ENCODE measurements around the gene EXOSC5.

Gene EXOSC5

DNA sequence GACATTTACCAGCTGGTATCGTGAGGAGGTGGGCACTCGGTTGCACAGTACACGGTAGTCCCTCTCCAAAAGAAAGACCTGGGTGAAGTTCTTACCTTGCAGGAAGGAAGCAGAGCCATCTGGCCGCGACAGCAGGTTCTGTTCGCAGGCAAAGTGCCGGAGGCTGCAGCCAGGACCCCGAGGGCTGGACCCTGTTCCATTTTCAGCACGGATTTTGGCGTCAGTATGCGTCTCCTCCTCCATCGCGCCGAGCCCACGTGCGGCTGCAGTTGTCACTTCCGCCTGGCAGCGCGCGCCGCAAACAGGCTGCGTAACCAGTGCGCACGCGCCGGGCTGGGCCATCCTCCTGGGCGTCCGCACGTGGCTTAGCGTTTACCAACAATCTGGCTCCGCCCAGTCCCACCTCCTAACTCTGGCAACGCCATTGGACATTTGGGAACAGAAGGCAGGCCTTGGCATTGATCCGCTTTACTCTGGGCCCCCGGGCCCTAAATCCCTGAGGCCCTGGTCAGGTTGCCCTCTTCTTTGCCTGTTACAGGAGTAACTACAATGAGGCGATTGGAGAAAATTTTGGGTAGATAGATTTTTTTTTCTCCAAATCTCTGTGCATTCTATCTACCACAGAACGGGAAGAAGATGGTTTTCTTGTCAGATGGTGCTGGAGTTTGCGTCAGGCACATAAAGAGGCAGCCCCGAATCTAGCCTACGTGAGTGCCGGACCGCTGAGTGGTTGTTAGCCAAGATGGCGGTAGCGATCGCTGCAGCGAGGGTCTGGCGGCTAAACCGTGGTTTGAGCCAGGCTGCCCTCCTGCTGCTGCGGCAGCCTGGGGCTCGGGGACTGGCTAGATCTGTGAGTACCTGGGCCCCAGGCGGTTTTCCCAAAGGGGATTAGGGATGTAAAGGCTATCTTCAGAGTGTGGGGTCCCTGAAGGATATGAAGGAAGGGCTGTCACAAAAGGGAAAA lies at the start of gene EXOSC5, which contains the start of gene BCKDHA:
TSS of gene EXOSC5 (minus strand) at position 274 of the 964 bp plus-strand sequence. CDS start at position 243, 31 bp downstream.
TSS of gene BCKDHA (plus strand) at position 733 of the 964 bp plus-strand sequence. CDS start at position 743, 10 bp downstream.
- TF ChIP-seq, protein P1, sequence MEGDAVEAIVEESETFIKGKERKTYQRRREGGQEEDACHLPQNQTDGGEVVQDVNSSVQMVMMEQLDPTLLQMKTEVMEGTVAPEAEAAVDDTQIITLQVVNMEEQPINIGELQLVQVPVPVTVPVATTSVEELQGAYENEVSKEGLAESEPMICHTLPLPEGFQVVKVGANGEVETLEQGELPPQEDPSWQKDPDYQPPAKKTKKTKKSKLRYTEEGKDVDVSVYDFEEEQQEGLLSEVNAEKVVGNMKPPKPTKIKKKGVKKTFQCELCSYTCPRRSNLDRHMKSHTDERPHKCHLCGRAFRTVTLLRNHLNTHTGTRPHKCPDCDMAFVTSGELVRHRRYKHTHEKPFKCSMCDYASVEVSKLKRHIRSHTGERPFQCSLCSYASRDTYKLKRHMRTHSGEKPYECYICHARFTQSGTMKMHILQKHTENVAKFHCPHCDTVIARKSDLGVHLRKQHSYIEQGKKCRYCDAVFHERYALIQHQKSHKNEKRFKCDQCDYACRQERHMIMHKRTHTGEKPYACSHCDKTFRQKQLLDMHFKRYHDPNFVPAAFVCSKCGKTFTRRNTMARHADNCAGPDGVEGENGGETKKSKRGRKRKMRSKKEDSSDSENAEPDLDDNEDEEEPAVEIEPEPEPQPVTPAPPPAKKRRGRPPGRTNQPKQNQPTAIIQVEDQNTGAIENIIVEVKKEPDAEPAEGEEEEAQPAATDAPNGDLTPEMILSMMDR (IDR thresholded peaks at IDR 0.05; ENCODE audit: borderline replicate concordance, insufficient read depth, low read depth, low read length) = no peak
- peak within 1 kb of the TSS; percentile 91 for H3K4me3 ChIP-seq (ENCODE audit: low read depth, low read length)

DNA sequence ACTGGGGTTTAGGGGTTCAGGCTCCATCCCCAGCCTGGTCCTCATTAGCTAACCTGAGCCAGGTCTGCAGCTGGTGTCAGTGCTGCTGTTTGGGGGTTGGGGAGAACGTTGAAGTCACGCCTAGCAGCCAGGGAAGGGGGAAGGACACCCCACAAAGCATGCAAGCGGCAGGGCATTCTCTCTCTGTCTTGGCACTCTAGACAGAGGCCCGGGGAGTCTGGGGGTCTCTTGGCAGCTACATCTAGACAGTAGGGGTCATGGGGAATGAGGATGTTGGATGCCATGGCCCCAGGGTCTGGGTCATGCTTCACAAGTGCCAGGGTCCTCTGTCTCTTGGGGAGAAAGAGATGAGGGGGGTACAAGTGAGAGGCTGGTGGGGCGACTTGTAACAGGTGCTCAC lies 48.4 kb upstream of the EXOSC5 start:
- H3K4me3 ChIP-seq (ENCODE audit: low read depth, low read length) = no peak overlapping the region
- TF ChIP-seq, protein P1 (IDR thresholded peaks at IDR 0.05; ENCODE audit: borderline replicate concordance, insufficient read depth, low read depth, low read length) = no peak

DNA sequence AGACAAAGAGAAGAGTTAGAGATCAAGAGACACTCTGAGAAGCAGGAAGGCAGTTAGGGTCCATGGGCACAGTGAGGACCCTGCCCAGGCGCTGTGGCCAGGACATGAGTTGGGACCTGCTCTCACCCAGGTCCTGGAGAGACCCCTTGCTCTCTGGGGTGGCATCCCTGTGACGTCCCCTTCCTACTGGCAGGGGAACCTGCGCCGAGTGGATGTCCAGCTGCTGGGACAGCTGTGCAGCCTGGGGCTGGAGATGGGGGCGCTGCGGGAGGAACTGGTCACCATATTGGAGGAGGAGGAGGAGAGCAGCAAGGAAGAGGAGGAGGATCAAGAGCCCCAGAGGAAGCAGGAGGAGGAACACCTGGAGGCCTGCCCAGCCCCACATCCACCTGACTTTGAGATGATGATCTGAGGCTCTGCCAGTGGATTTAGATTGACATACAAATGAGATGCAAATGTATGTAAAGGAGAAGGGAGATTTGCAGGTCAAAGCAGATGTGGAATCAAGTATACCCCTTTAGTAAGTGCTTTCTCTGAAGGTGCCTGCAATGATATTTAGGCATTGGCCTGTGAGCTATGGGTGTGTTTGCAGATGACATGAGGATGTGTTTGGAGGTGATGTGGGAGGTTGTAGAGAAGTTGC lies 46.8 kb upstream of the EXOSC5 start:
- no peak overlapping the region for H3K4me3 ChIP-seq (ENCODE audit: low read depth, low read length)
- TF ChIP-seq, protein P1 (IDR thresholded peaks at IDR 0.05; ENCODE audit: borderline replicate concordance, insufficient read depth, low read depth, low read length) = no peak

DNA sequence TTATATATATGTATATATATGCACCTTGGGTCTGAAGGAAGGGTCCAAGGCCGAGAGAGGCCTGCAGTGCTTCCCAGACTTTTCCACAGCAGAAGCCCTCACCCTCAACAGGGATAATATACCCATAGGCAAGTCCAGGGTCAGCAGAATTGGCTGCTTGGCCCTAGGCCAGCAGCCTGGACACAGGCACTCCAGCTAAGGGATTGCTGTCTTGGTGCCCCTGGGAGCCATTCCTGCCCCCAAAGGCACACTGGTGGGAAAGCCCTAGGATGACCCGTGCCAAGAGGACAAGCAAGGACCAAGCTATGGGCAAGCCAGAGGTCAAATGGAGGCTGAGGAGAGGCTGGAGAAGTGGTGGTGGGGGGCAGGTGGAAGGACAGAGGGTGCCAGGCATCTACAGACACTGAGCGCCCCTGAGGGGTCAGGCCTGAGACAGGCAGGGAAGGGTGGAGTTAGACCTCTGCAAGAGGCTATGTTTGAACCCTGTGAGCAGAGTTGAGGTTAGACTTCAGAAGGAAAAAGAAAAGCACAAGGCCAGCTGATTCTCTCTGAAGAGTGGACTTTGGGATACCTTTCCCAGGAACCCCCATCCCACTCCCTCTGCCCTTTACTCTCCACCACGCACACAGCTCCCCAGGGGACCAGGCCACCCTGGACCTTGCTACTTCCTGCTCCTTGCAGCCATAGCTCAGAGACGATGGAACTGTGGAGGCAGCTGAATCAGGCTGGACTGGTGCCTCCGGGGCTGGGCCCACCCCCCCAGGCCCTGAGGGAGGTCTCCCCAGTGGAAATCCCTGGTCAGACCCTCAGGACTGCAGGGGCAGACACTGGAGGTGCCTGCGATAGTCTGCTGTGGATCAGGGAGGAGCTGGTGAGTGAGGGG lies 45.6 kb upstream of the EXOSC5 start, which contains the start of gene ERICH4:
TSS of gene ERICH4 (plus strand) at position 684 of the 883 bp plus-strand sequence. CDS start at position 698, 14 bp downstream.
- TF ChIP-seq, protein P1 (IDR thresholded peaks at IDR 0.05; ENCODE audit: borderline replicate concordance, insufficient read depth, low read depth, low read length) = no peak
- H3K4me3 ChIP-seq (ENCODE audit: low read depth, low read length) = no peak within 1 kb of the TSS

DNA sequence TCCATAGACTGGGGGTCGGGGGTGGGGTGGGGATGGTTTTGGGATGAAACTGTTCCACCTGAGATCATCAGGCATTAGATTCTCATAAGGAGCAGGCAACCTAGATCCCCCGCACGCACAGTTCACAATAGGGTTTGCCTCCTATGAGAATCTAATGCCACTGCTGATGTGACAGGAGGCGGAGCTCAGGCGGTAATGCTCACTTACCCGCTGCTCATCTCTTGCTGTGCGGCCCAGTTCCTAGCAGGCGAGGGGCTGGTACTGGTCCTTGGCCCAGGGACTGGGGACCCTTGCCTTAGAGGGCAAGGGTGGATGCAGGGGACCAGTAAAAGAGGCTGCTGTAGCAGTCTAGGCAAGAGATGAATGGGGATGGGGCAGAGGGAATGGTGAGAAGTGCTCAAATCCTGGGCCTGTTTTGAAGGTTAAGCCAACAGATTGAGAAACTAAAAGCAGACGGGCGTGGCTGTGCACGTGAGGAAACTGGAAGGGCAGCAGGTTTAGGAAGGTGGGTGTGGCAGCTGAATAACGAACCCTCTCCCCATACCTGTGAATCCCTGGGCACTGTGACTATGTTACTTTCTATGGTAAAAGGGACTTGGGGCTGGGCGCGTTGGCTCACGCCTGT lies 44.3 kb upstream of the EXOSC5 start:
- TF ChIP-seq, protein P1 (IDR thresholded peaks at IDR 0.05; ENCODE audit: borderline replicate concordance, insufficient read depth, low read depth, low read length) = no peak
- no peak overlapping the region for H3K4me3 ChIP-seq (ENCODE audit: low read depth, low read length)
